ENCODE results near the gene CCNG1. TPM values are rescaled to one million over a fixed set of nuclear protein-coding genes. Genes with fewer than 3 reads are reported as not detected.

The CCNG1 gene
- total RNA-seq, 2 donors from 2014 or later = 107 to 181 TPM

GRCh38 chr5:163489055-163489744 lies 51.8 kb downstream of the CCNG1 start:
- TF ChIP-seq POLR2A (IDR thresholded peaks at IDR 0.05) (no peak), POLR2AphosphoS5 (IDR thresholded peaks at IDR 0.05) (no peak)
- H3K9me3 ChIP-seq = no peaks in the 10 kb centered on the region
- intact Hi-C loops (cut with DNase I) = no loop called here
- H3K4me1 ChIP-seq (replicated peaks) = no peaks in the 10 kb centered on the region
- H3K4me3 ChIP-seq = no peak overlapping the region
- no peak for DNase-seq (ENCODE audit: low spot score)
- no peaks in the 10 kb centered on the region for H3K27me3 ChIP-seq (replicated peaks; ENCODE audit: insufficient read depth)
- WGBS = 81% methylated on average over 6 of the region's 6 CpGs
- H3K27ac ChIP-seq = no peak overlapping the region
- H3K36me3 ChIP-seq = no peaks in the 10 kb centered on the region

GRCh38 chr5:163489745-163490075 lies 52.3 kb downstream of the CCNG1 start:
- H3K4me1 ChIP-seq (replicated peaks) = no peaks in the 10 kb centered on the region
- intact Hi-C loops (cut with DNase I) = no loop called here
- WGBS = 93% methylated on average over 3 of the region's 3 CpGs
- no peaks in the 10 kb centered on the region for H3K27me3 ChIP-seq (replicated peaks; ENCODE audit: insufficient read depth)
- no peak for DNase-seq (ENCODE audit: low spot score)
- no peaks in the 10 kb centered on the region for H3K9me3 ChIP-seq
- no peak overlapping the region for H3K4me3 ChIP-seq
- no peak overlapping the region for H3K27ac ChIP-seq
- no peak for TF ChIP-seq POLR2AphosphoS5 (IDR thresholded peaks at IDR 0.05)
- TF ChIP-seq POLR2A (IDR thresholded peaks at IDR 0.05) = no peak
- TF ChIP-seq, protein P1, sequence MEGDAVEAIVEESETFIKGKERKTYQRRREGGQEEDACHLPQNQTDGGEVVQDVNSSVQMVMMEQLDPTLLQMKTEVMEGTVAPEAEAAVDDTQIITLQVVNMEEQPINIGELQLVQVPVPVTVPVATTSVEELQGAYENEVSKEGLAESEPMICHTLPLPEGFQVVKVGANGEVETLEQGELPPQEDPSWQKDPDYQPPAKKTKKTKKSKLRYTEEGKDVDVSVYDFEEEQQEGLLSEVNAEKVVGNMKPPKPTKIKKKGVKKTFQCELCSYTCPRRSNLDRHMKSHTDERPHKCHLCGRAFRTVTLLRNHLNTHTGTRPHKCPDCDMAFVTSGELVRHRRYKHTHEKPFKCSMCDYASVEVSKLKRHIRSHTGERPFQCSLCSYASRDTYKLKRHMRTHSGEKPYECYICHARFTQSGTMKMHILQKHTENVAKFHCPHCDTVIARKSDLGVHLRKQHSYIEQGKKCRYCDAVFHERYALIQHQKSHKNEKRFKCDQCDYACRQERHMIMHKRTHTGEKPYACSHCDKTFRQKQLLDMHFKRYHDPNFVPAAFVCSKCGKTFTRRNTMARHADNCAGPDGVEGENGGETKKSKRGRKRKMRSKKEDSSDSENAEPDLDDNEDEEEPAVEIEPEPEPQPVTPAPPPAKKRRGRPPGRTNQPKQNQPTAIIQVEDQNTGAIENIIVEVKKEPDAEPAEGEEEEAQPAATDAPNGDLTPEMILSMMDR (IDR thresholded peaks at IDR 0.05) = no peak
- no peaks in the 10 kb centered on the region for H3K36me3 ChIP-seq

Small RNA genes within 50 kb of the gene (small RNA-seq; reads per million reads assigned to genes)
- 0 reads per million in 2 donors for gene AC008723.1

Other genes starting within 250 kb of the CCNG1 start
- gene NUDCD2, start 22.5 kb downstream of the CCNG1 start, total RNA-seq = 1 to 10 TPM; 8.0 to 8.6 TPM
- gene HMMR, start 23.0 kb downstream of the CCNG1 start, total RNA-seq = 1 to 10 TPM; 1.7 to 1.8 TPM
- gene MAT2B, start 68.0 kb downstream of the CCNG1 start, total RNA-seq = 10 to 100 TPM; 53.9 to 68.5 TPM